GM19238 (cell line): Measurements from ENCODE around the gene ZNF610.
A peak's percentile ranks its signal among the peaks of the same experiment; 100 is the strongest.

Experiments
- DNase-seq: peaks from one replicate; pipeline ENCODE4 v3.0.0; 2011; ENCODE audit warnings: low spot score; ENCODE audit not compliant: insufficient read length

ZNF610 gene

GRCh38 chr19:52397310-52398080 lies 61.5 kb downstream of the ZNF610 start, which contains the start of gene ZNF528:
TSS of gene ZNF528 (plus strand) at chr19:52397849. CDS start at chr19:52402014, 4,165 bp downstream.
- peak; percentile 92 for DNase-seq

- DNase-seq, result peak; percentile 12
Measured at GRCh38 chr19:52398081-52398441, 62.0 kb downstream of the ZNF610 start.

- no peak for DNase-seq
Measured at GRCh38 chr19:52410276-52410675, 74.2 kb downstream of the ZNF610 start.

GRCh38 chr19:52415711-52416110 lies 79.7 kb downstream of the ZNF610 start:
- DNase-seq, result no peak
